GM12878 (cell line): ENCODE measurements around the gene UBE2Z. TPM values are rescaled to one million over a fixed set of nuclear protein-coding genes. Genes with fewer than 3 reads are reported as not detected.

Source experiments
- ATAC-seq: fragments of 200-7000 bp; cut with Tn5 transposase; 3 replicates; pipeline ENCODE4 v1.9.1; 2020; ENCODE audit warnings: mild to moderate bottlenecking, moderate library complexity
- BruUV-seq: library from RNA; stranded (reverse); fragments of 400-500 nt; replicated peaks from 2 replicates; lab custom pipeline; 2021; lab: Mats Ljungman, UMichigan
- CTCF ChIA-PET: fragments of 300-600 bp; sonication (Branson Sonifier 250); formaldehyde crosslinking; extraction: SDS; loops from one replicate; lab custom pipeline; 2021; ENCODE audit warnings: inconsistent platforms; lab: Yijun Ruan, JAX
- POLR2A ChIA-PET: fragments of 350-600 bp; formaldehyde crosslinking; extraction: SDS; loops from one replicate; lab custom pipeline; 2021; ENCODE audit warnings: inconsistent platforms; lab: Charles Lee
- RAD21 ChIA-PET: fragments of 300-600 bp; sonication (Branson Sonifier 250); formaldehyde crosslinking; loops from one replicate; lab custom pipeline; 2023; ENCODE audit warnings: antibody characterized with exemption; ENCODE audit not compliant: unreplicated experiment; lab: Charles Lee
- SMC1A ChIA-PET: fragments of 300-600 bp; sonication (Branson Sonifier 250); formaldehyde crosslinking; loops from one replicate; lab custom pipeline; 2023; ENCODE audit not compliant: unreplicated experiment, uncharacterized antibody; lab: Charles Lee
- DNase-seq: peaks from one replicate; pipeline ENCODE4 v3.0.0-alpha.2; 2011; ENCODE audit warnings: low read depth, low spot score
- FAIRE-seq: peaks from 3 replicates; lab custom pipeline; 2011; peaks lifted over from hg19 to GRCh38; lab: Jason Lieb, UNC
- H2AFZ ChIP-seq: 2 replicates; pipeline ENCODE4 v1.6.0; 2011; ENCODE audit warnings: low read depth, low read length, control low read depth; ENCODE audit not compliant: control insufficient read depth
- H3K27ac ChIP-seq: 2 replicates; pipeline ENCODE4 v1.5.1; 2011; ENCODE audit warnings: control low read depth; ENCODE audit not compliant: control insufficient read depth, insufficient read depth
- H3K27me3 ChIP-seq, 2 experiments: replicated peaks in 1 of 2; 2 replicates each; pipeline versions ENCODE4 v1.6.0 to v1.6.1; 2011; ENCODE audit warnings: low read length in 1 of 2; ENCODE audit not compliant: control insufficient read depth in 2 of 2, insufficient read depth in 2 of 2
- H3K36me3 ChIP-seq, 2 experiments: 2 replicates each; pipeline ENCODE4 v1.5.1; 2011; ENCODE audit warnings: low read length in 1 of 2; ENCODE audit not compliant: control insufficient read depth in 2 of 2, insufficient read depth in 2 of 2
- H3K4me1 ChIP-seq: 2 replicates; pipeline ENCODE4 v1.6.1; 2011; ENCODE audit warnings: mild to moderate bottlenecking, low read length, moderate library complexity, mixed read lengths; ENCODE audit not compliant: control insufficient read depth, insufficient read depth
- H3K4me2 ChIP-seq: 2 replicates; pipeline ENCODE4 v1.6.0; 2011; ENCODE audit warnings: control low read depth; ENCODE audit not compliant: control insufficient read depth, insufficient read depth
- H3K4me3 ChIP-seq: fragments of 200-600 bp; sonication (generic); 2 replicates; pipeline ENCODE4 v1.5.1; 2016
- H3K79me2 ChIP-seq: 2 replicates; pipeline ENCODE4 v1.6.0; 2011; ENCODE audit warnings: low read length; ENCODE audit not compliant: control insufficient read depth, insufficient read depth
- H3K9ac ChIP-seq: 2 replicates; pipeline ENCODE4 v1.8.0; 2011; ENCODE audit warnings: low read length, control low read depth, mixed read lengths; ENCODE audit not compliant: control insufficient read depth, insufficient read depth
- H3K9me3 ChIP-seq: replicated peaks from 3 replicates; pipeline ENCODE4 v1.5.1; 2011; ENCODE audit warnings: mild to moderate bottlenecking, low read length; ENCODE audit not compliant: control insufficient read depth, insufficient read depth
- H4K20me1 ChIP-seq: 2 replicates; pipeline ENCODE4 v1.6.0; 2011; ENCODE audit not compliant: control insufficient read depth, insufficient read depth
- BACH1 ChIP-seq: fragments of 450-650 bp; IDR thresholded peaks from 2 replicates; pipeline ENCODE4 v1.6.1; 2017; ENCODE audit warnings: mild to moderate bottlenecking, borderline replicate concordance
- BCL11A ChIP-seq: IDR thresholded peaks from 2 replicates; pipeline ENCODE4 v1.6.1; 2011; ENCODE audit warnings: low read depth, low read length
- CHD2 ChIP-seq: IDR thresholded peaks from 2 replicates; pipeline ENCODE4 v1.6.1; 2011; ENCODE audit warnings: low read depth, low read length, improper control_type of control experiment, borderline replicate concordance
- HDGF ChIP-seq: fragments of 450-650 bp; IDR thresholded peaks from 2 replicates; pipeline ENCODE4 v1.6.1; 2016; ENCODE audit warnings: antibody characterized with exemption
- IRF4 ChIP-seq: IDR thresholded peaks from 2 replicates; pipeline ENCODE4 v1.6.1; 2011; ENCODE audit warnings: low read depth, low read length
- JUNB ChIP-seq: IDR thresholded peaks from 2 replicates; pipeline ENCODE4 v1.6.1; 2016; ENCODE audit warnings: antibody characterized with exemption, mild to moderate bottlenecking
- JUND ChIP-seq: IDR thresholded peaks from 2 replicates; pipeline ENCODE4 v1.6.1; 2012; ENCODE audit warnings: low read depth, mild to moderate bottlenecking, low read length, improper control_type of control experiment, moderate library complexity
- NFYB ChIP-seq: IDR thresholded peaks from 2 replicates; pipeline ENCODE4 v1.6.1; 2011; ENCODE audit warnings: low read depth, mild to moderate bottlenecking, low read length, improper control_type of control experiment, moderate library complexity; ENCODE audit not compliant: insufficient read depth
- NR2F1 ChIP-seq: fragments of 450-650 bp; conservative IDR thresholded peaks from 2 replicates; pipeline ENCODE4 v1.6.1; 2017; ENCODE audit warnings: mild to moderate bottlenecking
- PAX8 ChIP-seq: fragments of 450-650 bp; IDR thresholded peaks from 2 replicates; pipeline ENCODE4 v1.6.1; 2017; ENCODE audit warnings: mild to moderate bottlenecking, moderate library complexity
- POLR2AphosphoS5 ChIP-seq: IDR thresholded peaks from 2 replicates; pipeline ENCODE4 v1.6.1; 2011; ENCODE audit warnings: mild to moderate bottlenecking, low read length, inconsistent platforms
- RUNX3 ChIP-seq: IDR thresholded peaks from 2 replicates; pipeline ENCODE4 v1.6.1; 2012; ENCODE audit warnings: low read length, inconsistent platforms
- SIX5 ChIP-seq: IDR thresholded peaks from 2 replicates; pipeline ENCODE4 v1.6.1; 2011; ENCODE audit warnings: mild to moderate bottlenecking, low read depth, low read length, moderate library complexity; ENCODE audit not compliant: severe bottlenecking
- SMAD1 ChIP-seq: fragments of 450-650 bp; IDR thresholded peaks from 2 replicates; pipeline ENCODE4 v1.6.1; 2018; ENCODE audit warnings: mild to moderate bottlenecking, low read depth; ENCODE audit not compliant: partially characterized antibody
- TAF1 ChIP-seq: IDR thresholded peaks from 2 replicates; pipeline ENCODE4 v1.6.1; 2011; ENCODE audit warnings: mild to moderate bottlenecking, low read depth, low read length, borderline replicate concordance
- TCF7 ChIP-seq: IDR thresholded peaks from 2 replicates; pipeline ENCODE4 v1.6.1; 2014; ENCODE audit warnings: antibody characterized with exemption, borderline replicate concordance
- ZBED1 ChIP-seq: IDR thresholded peaks from 2 replicates; pipeline ENCODE4 v1.6.1; 2016; ENCODE audit warnings: borderline replicate concordance
- WGBS: methylation state at CpG from one replicate; pipeline ENCODE4 v1.1.6; 2016; ENCODE audit warnings: low lambda C conversion rate; ENCODE audit not compliant: insufficient replicate concordance, insufficient coverage; ENCODE audit errors: missing lambda C conversion rate; 5-methylcytosine and 5-hydroxymethylcytosine counted together
- in situ Hi-C: fragments of 300-500 bp; cut with MboI; formaldehyde crosslinking; loops from 9 replicates; pipeline ENCODE4 v1.14.3; 2018; ENCODE audit warnings: mixed read lengths
- intact Hi-C: fragments of 100-400 bp; cut with micrococcal nuclease; formaldehyde crosslinking; loops from one replicate; pipeline ENCODE4 v1.14.2; 2022; ENCODE audit not compliant: unreplicated experiment
- polyA plus RNA-seq, 11 experiments: library from polyadenylated mRNA; depleted of rRNA in 4 of 11; unstranded in 6 of 11; stranded (reverse) in 5 of 11; fragments of >200 nt; fragmentation: Nextera tagmentation in 4 of 11; fragmentation: Illumina TruSeq in 1 of 11; extraction: Ambion mirVana in 4 of 11; extraction: Trizol in 1 of 11; gene quantifications; 1 replicate in 1 of 11; 2 replicates in 10 of 11; pipeline versions ENCODE4 v1.2.1 to v1.2.3, GENCODE V29; 2011 to 2016; ENCODE audit warnings: inconsistent platforms in 2 of 11, missing spikeins in 2 of 11, low read depth in 1 of 11
- total RNA-seq, 4 experiments: library from RNA; depleted of rRNA in 3 of 4; stranded (reverse); fragments of >200 nt in 3 of 4; fragmentation: Illumina TruSeq in 1 of 4; extraction: Trizol in 1 of 4; gene quantifications; 2 replicates each; pipeline versions ENCODE4 v1.2.1 to v1.2.3, GENCODE V29; 2013 to 2021
- TF ChIP-seq, protein P1 (sequence below): fragments of 450-650 bp; IDR thresholded peaks from 2 replicates; pipeline ENCODE4 v1.6.1; 2016; ENCODE audit warnings: mild to moderate bottlenecking
- TF ChIP-seq, protein P2 (sequence below): fragments of 450-650 bp; IDR thresholded peaks from 2 replicates; pipeline ENCODE4 v1.6.1; 2018; ENCODE audit warnings: borderline replicate concordance, mild to moderate bottlenecking; ENCODE audit not compliant: partially characterized antibody
- TF ChIP-seq, protein P3 (sequence below): IDR thresholded peaks from 2 replicates; pipeline ENCODE4 v1.6.1; 2012; ENCODE audit warnings: low read depth, low read length, improper control_type of control experiment

The UBE2Z gene
- total and polyA plus RNA-seq, 10 of the 15 experiments (the other 5 are each of a cell fraction or from before 2014, with no cell fraction given): 23.1 to 191 (median 57.4) TPM

DNA sequence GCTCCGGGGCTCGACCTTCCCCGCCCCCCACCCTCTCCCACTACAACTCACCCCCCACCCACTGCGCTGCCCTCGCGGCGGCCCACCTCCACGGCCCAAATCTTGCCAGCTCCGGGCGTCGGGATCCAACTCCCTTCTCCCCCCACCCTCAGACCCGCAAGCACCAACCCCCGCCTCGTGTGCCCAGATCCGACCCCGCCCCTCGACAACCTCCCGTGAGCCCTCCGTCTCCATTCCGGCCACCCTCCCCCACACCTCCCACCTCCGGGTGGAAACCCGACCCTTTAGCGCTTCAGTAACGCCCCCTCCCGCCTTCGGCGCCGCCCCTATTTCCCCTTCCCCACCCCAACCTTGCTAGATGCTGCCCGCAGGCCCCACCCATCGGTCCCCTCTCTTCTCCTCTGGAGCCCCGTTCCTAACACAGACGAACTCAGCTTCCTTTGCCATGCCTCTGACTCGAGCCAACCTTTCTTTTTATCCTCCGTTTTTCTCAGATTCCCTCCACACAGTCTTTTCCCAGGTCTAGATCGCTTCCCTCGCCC is 717 bp downstream of the UBE2Z start (continued):
- TF ChIP-seq SIX5 (peak; percentile 23), JUNB (no peak), CHD2 (0 out of 2 replicates have a peak, but pooled peaks have one; percentile 31), SMAD1 (peak; percentile 72), JUND (no peak)
- TF ChIP-seq, protein P1, sequence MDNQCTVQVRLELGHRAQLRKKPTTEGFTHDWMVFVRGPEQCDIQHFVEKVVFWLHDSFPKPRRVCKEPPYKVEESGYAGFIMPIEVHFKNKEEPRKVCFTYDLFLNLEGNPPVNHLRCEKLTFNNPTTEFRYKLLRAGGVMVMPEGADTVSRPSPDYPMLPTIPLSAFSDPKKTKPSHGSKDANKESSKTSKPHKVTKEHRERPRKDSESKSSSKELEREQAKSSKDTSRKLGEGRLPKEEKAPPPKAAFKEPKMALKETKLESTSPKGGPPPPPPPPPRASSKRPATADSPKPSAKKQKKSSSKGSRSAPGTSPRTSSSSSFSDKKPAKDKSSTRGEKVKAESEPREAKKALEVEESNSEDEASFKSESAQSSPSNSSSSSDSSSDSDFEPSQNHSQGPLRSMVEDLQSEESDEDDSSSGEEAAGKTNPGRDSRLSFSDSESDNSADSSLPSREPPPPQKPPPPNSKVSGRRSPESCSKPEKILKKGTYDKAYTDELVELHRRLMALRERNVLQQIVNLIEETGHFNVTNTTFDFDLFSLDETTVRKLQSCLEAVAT: 0 out of 2 replicates have a peak, but pooled peaks have one; percentile 45

DNA sequence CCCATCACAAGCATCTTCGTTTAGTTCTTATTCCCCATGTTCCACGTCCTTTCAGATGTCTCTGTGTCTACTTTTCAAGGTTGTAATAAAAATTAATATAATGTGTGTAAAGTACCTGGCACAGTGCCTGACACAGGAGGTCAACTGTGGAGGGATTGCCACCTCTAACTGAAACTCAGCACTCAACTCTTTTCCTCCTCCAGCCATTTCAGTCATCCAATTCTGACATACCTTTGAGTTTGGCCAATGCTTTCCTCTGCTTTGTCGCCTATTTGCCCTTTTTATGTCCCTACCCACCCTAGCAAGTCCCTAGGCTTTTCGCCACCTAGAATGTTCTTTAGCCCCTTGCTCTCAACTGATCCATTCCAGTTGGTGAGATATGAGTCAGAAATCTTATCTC is 1.6 kb downstream of the UBE2Z start:
- in situ Hi-C loops (no loop called here), intact Hi-C loops (no loop called here)
- ChIA-PET CTCF (interaction anchor here (1.9 to 3.3 kb wide), 2 partner anchors 16 to 26 kb away, joined by 7 to 21 read pairs; partner anchors contain the start of gene ATP5MC1), RAD21 (interaction anchor here (1.4 to 2.7 kb wide), 2 partner anchors 16 to 35 kb away, joined by 5 to 34 read pairs; partner anchors contain the start of genes ATP5MC1 and SNF8), SMC1A (interaction anchor here (0.7 to 3.3 kb wide), 3 partner anchors 17 to 282 kb away, joined by 3 to 29 read pairs (median 4); partner anchors contain the start of gene ATP5MC1), POLR2A (interaction anchor here (0.5 to 1.5 kb wide), 9 partner anchors 17 to 1585 kb away, joined by 3 to 9 read pairs (median 4); partner anchors contain the start of genes ATP5MC1 and IGF2BP1)
- Histone ChIP-seq H4K20me1 (no peaks in the 10 kb centered on the region), H3K27ac (peak overlapping the region; percentile 83), H3K36me3 (peaks cover 0 to 12% of the 10 kb centered on the region in 2 experiments), H3K4me1 (peaks cover 25% of the 10 kb centered on the region), H2AFZ (no peak overlapping the region), H3K79me2 (peaks cover 68% of the 10 kb centered on the region), H3K4me3 (peak overlapping the region; percentile 84), H3K9me3 (no peaks in the 10 kb centered on the region), H3K27me3 (no peaks in the 10 kb centered on the region), H3K4me2 (peak overlapping the region; percentile 73), H3K9ac (peak overlapping the region; percentile 84)
- FAIRE-seq: no peak
- peak; percentile 16 for ATAC-seq
- DNase-seq: peak; percentile 30
- WGBS: 13% methylated on average over 4 of the region's 4 CpGs
- BruUV-seq: TSS peak; percentile 48
- TF ChIP-seq NR2F1 (peak; percentile 31; the same call in 1 of the 2 replicates), POLR2AphosphoS5 (0 out of 2 replicates have a peak, but pooled peaks have one; percentile 39), TCF7 (no peak), TAF1 (0 out of 2 replicates have a peak, but pooled peaks have one; percentile 35), SMAD1 (peak; percentile 60), HDGF (peak; percentile 26; the same call in 1 of the 2 replicates), NFYB (no peak), BCL11A (0 out of 2 replicates have a peak, but pooled peaks have one; percentile 15), IRF4 (peak; percentile 35; the same call in 1 of the 2 replicates), RUNX3 (peak; percentile 45; the same call in 1 of the 2 replicates), ZBED1 (0 out of 2 replicates have a peak, but pooled peaks have one; percentile 25), PAX8 (no peak), BACH1 (no peak)
- TF ChIP-seq, protein P2, sequence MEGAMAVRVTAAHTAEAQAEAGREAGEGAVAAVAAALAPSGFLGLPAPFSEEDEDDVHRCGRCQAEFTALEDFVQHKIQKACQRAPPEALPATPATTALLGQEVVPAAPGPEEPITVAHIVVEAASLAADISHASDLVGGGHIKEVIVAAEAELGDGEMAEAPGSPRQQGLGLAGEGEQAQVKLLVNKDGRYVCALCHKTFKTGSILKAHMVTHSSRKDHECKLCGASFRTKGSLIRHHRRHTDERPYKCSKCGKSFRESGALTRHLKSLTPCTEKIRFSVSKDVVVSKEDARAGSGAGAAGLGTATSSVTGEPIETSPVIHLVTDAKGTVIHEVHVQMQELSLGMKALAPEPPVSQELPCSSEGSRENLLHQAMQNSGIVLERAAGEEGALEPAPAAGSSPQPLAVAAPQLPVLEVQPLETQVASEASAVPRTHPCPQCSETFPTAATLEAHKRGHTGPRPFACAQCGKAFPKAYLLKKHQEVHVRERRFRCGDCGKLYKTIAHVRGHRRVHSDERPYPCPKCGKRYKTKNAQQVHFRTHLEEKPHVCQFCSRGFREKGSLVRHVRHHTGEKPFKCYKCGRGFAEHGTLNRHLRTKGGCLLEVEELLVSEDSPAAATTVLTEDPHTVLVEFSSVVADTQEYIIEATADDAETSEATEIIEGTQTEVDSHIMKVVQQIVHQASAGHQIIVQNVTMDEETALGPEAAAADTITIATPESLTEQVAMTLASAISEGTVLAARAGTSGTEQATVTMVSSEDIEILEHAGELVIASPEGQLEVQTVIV: no peak
- TF ChIP-seq, protein P3, sequence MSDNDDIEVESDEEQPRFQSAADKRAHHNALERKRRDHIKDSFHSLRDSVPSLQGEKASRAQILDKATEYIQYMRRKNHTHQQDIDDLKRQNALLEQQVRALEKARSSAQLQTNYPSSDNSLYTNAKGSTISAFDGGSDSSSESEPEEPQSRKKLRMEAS: no peak
